Right cardiac atrium (tissue), 5 donors: ENCODE measurements around the gene ZNF605. TPM values are rescaled to one million over a fixed set of nuclear protein-coding genes. Genes with fewer than 3 reads are reported as not detected.
"Not testable (repeated sequence)": the region's sequence is repeated elsewhere in the genome, so short reads cannot be mapped to it uniquely, and the experiment has no call there.

Experiments
- ATAC-seq, 2 donors: fragments of 200-7000 bp; cut with Tn5 transposase; one replicate each; pipeline versions ENCODE4 v1.8.0 to v1.9.1; 2020; ENCODE audit warnings: moderate library complexity in 2 of 2, mild to moderate bottlenecking in 1 of 2
- DNase-seq, 3 donors: peaks; one replicate each; pipeline ENCODE4 v3.0.0-alpha.2; 2020
- H3K27ac ChIP-seq: one replicate; pipeline ENCODE4 v1.5.1; 2013; ENCODE audit warnings: mild to moderate bottlenecking, low read length, control low read depth, moderate library complexity
- H3K27me3 ChIP-seq: one replicate; pipeline ENCODE4 v1.6.1; 2013; ENCODE audit not compliant: control insufficient read depth, insufficient read depth
- H3K4me1 ChIP-seq: one replicate; pipeline ENCODE4 v1.6.1; 2013; ENCODE audit warnings: low read length; ENCODE audit not compliant: control insufficient read depth, insufficient read depth
- H3K4me3 ChIP-seq: one replicate; pipeline ENCODE4 v1.5.1; 2013; ENCODE audit warnings: low read length, control low read depth
- H3K9me3 ChIP-seq: one replicate; pipeline ENCODE4 v1.6.1; 2013; ENCODE audit warnings: low read length; ENCODE audit not compliant: control insufficient read depth
- WGBS: extraction: QIAGEN DNeasy Blood & Tissue Kit; methylation state at CpG from one replicate; pipeline ENCODE4 v1.1.7; 2013; 5-methylcytosine and 5-hydroxymethylcytosine counted together
- intact Hi-C, 4 donors: fragments of 100-400 bp; cut with DNase I; formaldehyde crosslinking; loops; one replicate each; pipeline versions ENCODE4 v1.11.0 to v1.14.0; 2022 to 2023
- polyA plus RNA-seq: library from polyadenylated mRNA; stranded (reverse); fragments of 200-250 nt; gene quantifications from one replicate; pipeline ENCODE4 v1.2.3, GENCODE V29; 2013
- total RNA-seq, 4 donors: library from RNA; stranded (reverse); fragmentation: NEBNext Ultra II Directional; extraction: Animal tissue kit (Norgen Biotek cat#: 25700); gene quantifications; one replicate each; pipeline ENCODE4 v1.2.1, GENCODE V29; 2021
- donor health status: healthy with polysubstance abuse.
- donor health status: DM: no; HTN: yes; CAD: no.
- donor health status: DM: no; HTN: no; CAD: no.
- donor health status: DM: no; HTN: yes; CAD: no; lungs with severe emphysema.
- donor health status: DM: yes; HTN: yes; CAD: no.

The ZNF605 gene
- total and polyA plus RNA-seq, 5 donors, result 6.5 to 17.4 (median 14.1) TPM

GRCh38 chr12:132904718-132905328 lies 51.3 kb downstream of the ZNF605 start:
- Histone ChIP-seq H3K4me3 (no peak overlapping the region), H3K4me1 (no peaks in the 10 kb centered on the region), H3K9me3 (no peaks in the 10 kb centered on the region), H3K27ac (no peak overlapping the region), H3K27me3 (no peaks in the 10 kb centered on the region)
- DNase-seq, result peak; percentile 85 to 96 (median 94)
- intact Hi-C loops, result no loop called here
- 8% methylated on average over 30 of the region's 30 CpGs for WGBS
- peak; percentile 15 to 39 for ATAC-seq

GRCh38 chr12:132899033-132899432 lies 57.1 kb downstream of the ZNF605 start:
- WGBS, result 79% methylated on average over 5 of the region's 5 CpGs
- ATAC-seq (no peak), DNase-seq (no peak)
- no peaks in the 10 kb centered on the region for H3K27me3 ChIP-seq
- H3K4me1 ChIP-seq, result no peaks in the 10 kb centered on the region
- no peak overlapping the region for H3K4me3 ChIP-seq
- H3K9me3 ChIP-seq, result no peaks in the 10 kb centered on the region
- intact Hi-C loops, result no loop called here
- H3K27ac ChIP-seq, result no peak overlapping the region

- H3K27me3 ChIP-seq, result no peaks in the 10 kb centered on the region
- WGBS, result 65% methylated on average over 6 of the region's 6 CpGs
- no peak for ATAC-seq
- H3K9me3 ChIP-seq, result no peaks in the 10 kb centered on the region
- H3K4me1 ChIP-seq, result no peaks in the 10 kb centered on the region
- H3K4me3 ChIP-seq, result no peak overlapping the region
- no peak overlapping the region for H3K27ac ChIP-seq
- intact Hi-C loops, result no loop called here
- no peak for DNase-seq
Measured at GRCh38 chr12:132888852-132889251, 67.3 kb downstream of the ZNF605 start.

GRCh38 chr12:132887513-132888351 lies 68.4 kb downstream of the ZNF605 start, which contains the start of gene CHFR:
Gene CHFR, minus strand, starts transcription at chr12:132887605. Its CDS starts 277 bp downstream, at chr12:132887328.
- peak; percentile 99 to 100 for ATAC-seq
- Histone ChIP-seq H3K27me3 (no peaks in the 10 kb centered on the region), H3K9me3 (no peaks in the 10 kb centered on the region), H3K4me1 (no peaks in the 10 kb centered on the region), H3K27ac (peak within 1 kb of the TSS; percentile 97), H3K4me3 (peak within 1 kb of the TSS; percentile 90)
- WGBS, result 1% methylated on average over 84 of the region's 84 CpGs
- peak; percentile 98 to 99 (median 99) for DNase-seq
- intact Hi-C loops, result no loop called here

- no peaks in the 10 kb centered on the region for H3K4me1 ChIP-seq
- intact Hi-C loops, result no loop called here
- H3K4me3 ChIP-seq, result peak overlapping the region; percentile 90
- no peaks in the 10 kb centered on the region for H3K9me3 ChIP-seq
- peak in 1 of 3 donors; percentile 69 for DNase-seq
- 9% methylated on average over 60 of the region's 64 CpGs for WGBS
- no peaks in the 10 kb centered on the region for H3K27me3 ChIP-seq
- peak overlapping the region; percentile 58 for H3K27ac ChIP-seq
- peak in 1 of 2 donors; percentile 6 for ATAC-seq
Measured at GRCh38 chr12:132886529-132887477, 69.3 kb downstream of the ZNF605 start.

GRCh38 chr12:132881818-132882217 lies 74.3 kb downstream of the ZNF605 start:
- Histone ChIP-seq H3K9me3 (no peaks in the 10 kb centered on the region), H3K27me3 (no peaks in the 10 kb centered on the region), H3K27ac (no peak overlapping the region), H3K4me1 (no peaks in the 10 kb centered on the region), H3K4me3 (no peak overlapping the region)
- WGBS, result 85% methylated on average over 7 of the region's 7 CpGs
- ATAC-seq (no peak), DNase-seq (no peak)
- intact Hi-C loops, result no loop called here

GRCh38 chr12:132874620-132875019 lies 81.5 kb downstream of the ZNF605 start:
- H3K9me3 ChIP-seq, H3K4me3 ChIP-seq, DNase-seq, H3K27me3 ChIP-seq, H3K27ac ChIP-seq, intact Hi-C loops, H3K4me1 ChIP-seq, ATAC-seq: not testable (repeated sequence)
- 93% methylated on average over 21 of the region's 21 CpGs for WGBS

GRCh38 chr12:132874175-132874574 lies 81.9 kb downstream of the ZNF605 start:
- Histone ChIP-seq H3K9me3 (no peaks in the 10 kb centered on the region), H3K27ac (no peak overlapping the region), H3K4me3 (no peak overlapping the region), H3K4me1 (no peaks in the 10 kb centered on the region), H3K27me3 (no peaks in the 10 kb centered on the region)
- intact Hi-C loops, result no loop called here
- WGBS, result over 99% methylated on average over 11 of the region's 11 CpGs
- DNase-seq (no peak), ATAC-seq (no peak)

GRCh38 chr12:132873724-132874123 lies 82.4 kb downstream of the ZNF605 start:
- Histone ChIP-seq H3K9me3 (no peaks in the 10 kb centered on the region), H3K27me3 (no peaks in the 10 kb centered on the region), H3K27ac (no peak overlapping the region), H3K4me3 (no peak overlapping the region), H3K4me1 (no peaks in the 10 kb centered on the region)
- ATAC-seq (peak in 1 of 2 donors; percentile 50), DNase-seq (no peak)
- intact Hi-C loops, result no loop called here
- WGBS, result 94% methylated on average over 10 of the region's 10 CpGs

GRCh38 chr12:132872975-132873421 lies 83.1 kb downstream of the ZNF605 start:
- no peak overlapping the region for H3K4me3 ChIP-seq
- H3K27ac ChIP-seq, result no peak overlapping the region
- ATAC-seq, result peak in 1 of 2 donors; percentile 16
- no peaks in the 10 kb centered on the region for H3K4me1 ChIP-seq
- DNase-seq, result no peak
- intact Hi-C loops, result no loop called here
- H3K9me3 ChIP-seq, result no peaks in the 10 kb centered on the region
- 87% methylated on average over 12 of the region's 12 CpGs for WGBS
- H3K27me3 ChIP-seq, result no peaks in the 10 kb centered on the region
